ENCODE results near the gene SERPINB6.
"Not testable (repeated sequence)": the region's sequence is repeated elsewhere in the genome, so short reads cannot be mapped to it uniquely, and the experiment has no call there.

SERPINB6 gene

DNA sequence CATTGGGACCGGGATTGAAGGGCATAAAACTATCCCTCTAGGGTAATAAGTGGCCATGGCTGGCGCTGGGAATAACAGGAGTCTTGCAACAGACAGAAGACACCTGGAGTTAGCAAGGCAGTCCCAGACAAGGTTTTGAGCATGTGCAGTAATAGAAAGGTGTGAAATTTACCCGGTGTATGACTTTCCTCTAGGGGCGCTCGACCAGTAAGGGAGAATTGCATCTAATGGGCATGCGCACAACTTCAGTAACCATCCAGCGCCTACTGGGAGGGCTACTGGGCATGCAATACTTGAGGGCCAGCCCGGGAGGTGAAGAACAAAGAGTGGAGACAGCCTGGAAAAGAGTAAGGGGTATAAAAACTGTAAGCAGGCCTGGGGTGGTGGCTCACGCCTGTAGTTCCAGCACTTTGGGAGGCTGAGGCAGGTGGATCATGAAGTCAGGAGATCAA is 32.7 kb downstream of the SERPINB6 start:
- no peak for DNase-seq (ENCODE audit: low read depth)

DNA sequence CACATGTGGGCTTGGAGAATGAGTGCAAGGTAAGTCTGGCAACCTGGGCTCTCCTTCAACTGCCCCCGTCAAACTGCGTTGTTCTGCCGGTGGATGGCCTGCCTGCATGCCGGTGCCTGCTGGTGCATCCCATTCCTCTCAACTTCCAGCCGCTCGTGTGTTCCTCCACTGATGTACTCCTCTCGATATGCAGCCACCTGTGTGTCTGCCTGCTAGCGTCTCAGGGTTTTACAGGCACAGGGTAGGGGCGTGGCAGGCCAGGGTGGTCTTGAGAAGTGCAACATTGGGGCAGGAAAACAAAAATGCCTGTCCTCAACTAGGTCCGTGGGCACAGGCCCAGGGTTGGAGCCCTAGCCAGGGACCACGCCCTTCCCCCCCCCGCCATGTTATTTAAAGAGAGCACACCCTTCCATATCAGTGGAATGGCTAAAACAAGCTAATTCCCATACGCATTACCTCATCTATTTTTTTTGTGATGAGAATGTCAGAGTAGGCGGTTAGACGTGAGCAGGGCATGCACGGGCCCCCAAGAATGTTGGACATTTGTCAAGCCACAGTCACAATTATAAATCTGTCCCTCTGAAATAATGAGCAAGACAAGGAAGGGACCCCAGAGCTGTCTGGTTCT is 33.2 kb downstream of the SERPINB6 start:
- DNase-seq (ENCODE audit: low read depth): no peak

DNA sequence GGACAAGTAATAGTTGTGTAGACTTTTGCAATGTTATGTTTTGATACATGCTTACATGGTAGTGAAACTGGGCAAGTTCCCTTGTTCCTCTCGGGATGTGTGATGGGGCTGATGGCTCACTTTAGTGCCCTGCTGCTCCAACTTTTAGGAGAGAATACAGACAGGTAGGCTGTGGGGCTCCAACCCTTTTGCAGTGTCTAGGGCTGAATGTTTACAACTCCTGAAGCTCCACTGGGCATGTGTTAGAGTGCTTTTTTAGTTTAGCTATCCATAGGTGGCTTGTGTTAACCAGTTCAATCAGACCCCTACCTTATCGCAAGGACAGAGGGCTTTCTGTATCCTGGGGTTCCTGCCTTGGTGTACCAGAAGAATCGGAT is 33.8 kb downstream of the SERPINB6 start:
- DNase-seq (ENCODE audit: low read depth): no peak

DNA sequence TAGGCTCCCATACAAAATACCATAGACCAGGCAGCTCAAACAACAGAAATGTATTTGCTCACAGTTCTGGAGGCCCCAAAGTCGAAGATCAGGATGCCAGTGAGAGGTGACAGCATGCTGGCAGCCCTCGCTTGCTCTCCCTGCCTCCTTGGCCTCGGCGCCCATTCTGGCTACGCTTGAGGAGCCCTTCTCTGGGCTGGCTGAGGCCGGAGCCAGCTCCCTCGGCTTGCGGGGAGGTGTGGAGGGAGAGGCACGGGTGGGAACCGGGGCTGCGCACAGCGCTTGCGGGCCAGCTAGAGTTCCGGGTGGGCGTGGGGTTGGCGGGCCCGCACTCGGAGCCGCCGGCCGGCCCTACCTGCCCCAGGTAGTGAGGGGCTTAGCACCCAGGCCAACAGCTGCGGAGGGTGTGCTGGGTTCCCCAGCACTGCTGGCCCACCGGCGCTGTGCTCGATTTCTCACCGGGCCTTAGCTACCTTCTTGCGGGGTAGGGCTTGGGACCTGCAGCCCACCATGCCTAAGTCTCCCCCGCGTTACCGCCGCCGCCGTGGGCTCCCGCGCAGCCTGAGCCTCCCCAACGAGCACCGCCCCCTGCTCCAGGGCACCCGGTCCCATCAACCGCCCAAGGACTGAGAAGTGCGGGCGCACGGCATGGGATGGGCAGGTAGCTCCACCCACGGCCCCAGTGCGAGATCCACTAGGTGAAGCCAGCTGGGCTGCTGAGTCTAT is 35.6 kb downstream of the SERPINB6 start:
- no peak for DNase-seq (ENCODE audit: low read depth)

DNA sequence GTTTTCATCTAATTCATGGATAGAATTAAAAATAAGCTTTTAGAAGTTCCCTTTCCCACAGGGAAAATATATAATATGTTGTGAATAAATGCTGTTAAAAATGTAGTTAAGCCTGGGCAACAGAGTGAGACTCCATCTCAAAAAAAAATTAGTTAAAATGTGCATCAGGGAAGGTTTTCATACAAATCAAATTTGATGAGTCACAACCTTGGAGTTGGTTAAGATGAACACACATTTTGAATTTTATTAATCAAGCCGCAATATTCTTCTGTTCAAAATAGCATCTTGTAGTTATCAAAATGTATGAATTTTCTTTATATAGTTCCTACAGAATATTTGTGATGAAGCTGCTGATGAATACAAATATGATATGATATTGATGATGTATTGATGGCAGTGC is 37.3 kb downstream of the SERPINB6 start:
- no peak for DNase-seq (ENCODE audit: low read depth)

DNA sequence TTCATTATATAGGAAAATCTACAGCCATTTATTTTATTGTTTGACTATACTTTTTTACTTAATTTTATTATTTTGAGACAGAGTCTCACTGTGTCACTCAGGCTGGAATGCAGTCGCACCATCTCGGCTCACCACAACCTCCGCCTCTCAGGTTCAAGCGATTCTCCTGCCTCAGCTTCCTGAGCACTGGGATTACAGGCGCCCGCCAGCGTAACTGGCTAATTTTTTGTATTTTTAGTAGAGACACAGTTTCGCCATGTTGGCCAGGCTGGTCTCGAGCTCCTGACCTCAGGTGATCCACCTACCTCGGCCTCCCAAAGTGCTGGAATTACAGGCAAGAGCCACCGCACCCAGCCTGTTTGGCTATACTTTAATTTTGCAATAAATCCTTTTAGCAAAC is 38.5 kb downstream of the SERPINB6 start:
- not testable (repeated sequence) for DNase-seq (ENCODE audit: low read depth)

DNA sequence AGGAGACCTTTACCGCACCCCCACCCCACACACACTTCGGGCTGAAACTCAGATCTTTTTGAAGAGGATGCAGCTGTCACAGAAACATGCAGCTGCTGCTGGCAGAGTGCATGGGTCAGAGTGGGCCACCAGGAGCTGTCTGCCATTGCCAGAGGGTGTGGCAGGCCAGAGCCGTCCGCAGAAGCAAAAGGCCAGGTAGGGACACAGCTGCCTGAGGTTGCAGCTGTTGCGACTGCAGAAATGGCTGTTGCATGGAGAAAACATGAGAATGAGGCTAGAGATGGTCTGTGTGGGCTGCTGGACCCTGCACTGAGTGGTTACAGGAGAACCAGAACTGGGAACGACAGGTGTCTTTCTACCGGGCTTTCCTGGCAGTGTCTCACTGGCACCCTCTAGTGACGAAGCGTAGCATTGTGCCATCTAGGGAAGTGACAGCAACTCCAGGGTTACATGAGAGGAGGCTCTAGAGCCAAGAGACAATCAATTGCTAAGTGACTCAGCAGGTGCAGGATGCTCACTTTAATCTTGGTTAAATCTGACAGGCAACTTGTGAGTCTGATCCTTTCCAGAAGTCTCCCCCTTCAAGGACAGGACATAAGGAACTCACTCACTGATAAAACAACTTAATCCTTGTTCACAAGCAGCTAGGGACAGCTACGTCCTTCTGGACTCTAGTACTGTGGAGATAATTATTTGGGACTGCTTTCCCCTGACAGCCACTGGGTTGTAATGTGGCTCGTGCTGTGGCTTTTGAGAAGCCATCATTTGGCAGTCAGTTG is 39.2 kb downstream of the SERPINB6 start:
- DNase-seq (ENCODE audit: low read depth): peak; percentile 78

DNA sequence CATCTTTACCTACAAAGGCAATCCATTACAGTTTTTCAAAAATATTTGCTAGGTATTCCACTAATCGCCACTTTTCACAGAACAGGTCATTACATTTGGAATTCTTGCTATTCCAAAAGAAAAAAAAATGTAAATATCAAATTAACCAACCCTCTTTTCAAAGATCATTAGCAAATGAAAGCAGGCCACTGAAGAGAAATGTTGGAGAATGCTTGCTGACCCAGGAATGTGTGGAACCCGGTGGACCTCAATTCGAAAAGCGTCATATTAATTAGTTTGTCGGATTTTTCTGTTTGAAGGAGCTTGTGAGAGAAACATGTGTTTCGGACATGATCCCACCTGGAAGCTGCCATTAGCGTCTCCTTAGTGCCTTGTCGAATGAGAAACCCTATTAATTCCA is 40.3 kb downstream of the SERPINB6 start:
- DNase-seq (ENCODE audit: low read depth): no peak

DNA sequence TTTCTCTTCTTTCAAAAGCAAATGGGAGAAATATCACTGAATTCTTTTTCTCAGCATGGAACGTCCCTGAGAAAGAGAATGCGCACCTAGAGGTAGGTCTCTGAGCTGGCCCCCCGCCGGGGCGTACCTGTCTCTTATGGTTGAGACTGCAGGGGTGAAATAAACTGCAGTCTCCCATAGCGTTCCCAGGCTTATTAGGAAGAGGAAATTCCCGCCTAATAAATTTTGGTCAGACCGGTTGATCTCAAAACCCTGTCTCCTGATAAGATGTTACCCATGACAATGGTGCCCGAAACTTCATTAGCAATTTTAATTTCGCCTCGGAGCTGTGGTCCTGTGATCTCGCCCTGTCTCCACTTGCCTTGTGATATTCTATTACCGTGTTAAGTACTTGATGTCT is 43.4 kb downstream of the SERPINB6 start:
- DNase-seq (ENCODE audit: low read depth): not testable (repeated sequence)

DNA sequence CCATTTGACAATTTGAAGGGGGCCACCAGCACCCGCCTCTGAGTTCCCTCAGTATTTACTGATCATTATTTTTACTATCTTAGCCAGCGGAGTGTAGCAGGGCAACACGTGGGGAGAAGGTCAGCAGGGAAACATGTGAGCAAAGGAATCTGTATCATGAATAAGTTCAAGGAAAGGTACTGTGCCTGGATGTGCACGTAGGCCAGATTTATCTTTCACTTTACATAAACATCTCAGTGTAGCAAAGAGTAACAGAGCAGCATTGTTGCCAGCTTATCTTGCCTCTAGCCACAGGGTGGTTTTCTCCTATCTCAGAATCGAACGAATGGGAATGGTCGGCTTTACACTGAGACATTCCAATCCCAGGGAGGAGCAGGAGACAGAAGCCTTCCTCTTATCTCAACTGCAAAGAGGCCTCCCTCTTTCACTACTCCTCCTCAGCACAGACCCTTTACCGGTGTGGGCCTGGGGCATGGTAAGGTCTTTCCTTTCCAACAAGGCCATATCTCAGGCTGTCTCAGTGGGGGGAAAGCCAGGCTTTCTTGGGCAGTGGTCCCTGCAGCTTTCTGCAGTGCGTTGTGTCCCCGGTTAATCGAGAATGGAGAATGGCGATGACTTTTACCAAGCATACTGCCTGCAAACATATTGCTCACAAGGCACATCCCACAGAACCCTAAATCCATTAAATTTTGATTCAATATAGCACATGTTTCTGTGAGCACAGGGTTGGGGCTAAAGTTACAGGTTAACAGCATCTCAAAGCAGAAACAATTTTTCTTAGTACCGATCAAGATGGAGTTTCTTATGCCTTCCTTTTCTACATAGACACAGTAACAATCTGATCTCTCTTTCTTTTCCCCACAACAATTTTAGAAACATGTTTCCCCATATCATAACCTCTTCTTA is 45.3 kb downstream of the SERPINB6 start:
- DNase-seq (ENCODE audit: low read depth): not testable (repeated sequence)

DNA sequence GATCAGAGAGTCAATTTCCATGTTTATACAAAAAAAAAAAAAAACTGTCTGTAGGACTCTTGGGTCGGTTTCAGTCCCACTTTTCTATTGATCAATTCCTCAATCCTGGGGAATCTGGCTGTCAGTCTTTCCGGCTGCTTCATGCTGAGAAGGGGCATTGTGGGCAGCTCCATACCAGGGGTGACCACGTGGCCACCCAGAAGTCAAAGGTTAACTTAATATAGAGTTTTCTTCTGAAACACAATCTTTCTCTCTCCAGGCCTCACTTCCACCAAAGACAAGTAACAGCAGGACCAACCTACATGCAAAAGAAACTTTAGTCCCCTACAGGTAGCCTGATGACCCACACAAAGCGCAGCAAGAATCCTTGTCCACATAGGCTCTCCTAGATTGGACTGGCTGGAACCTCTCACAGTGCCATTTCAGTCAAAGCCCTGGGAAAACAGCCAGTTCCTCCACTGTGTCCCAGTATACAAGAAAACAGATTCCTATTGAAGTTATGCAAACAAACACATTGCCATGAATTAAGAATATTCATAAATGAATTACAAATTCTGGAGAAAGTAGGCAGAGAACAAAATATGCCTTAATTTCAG is 49.7 kb downstream of the SERPINB6 start:
- no peak for DNase-seq (ENCODE audit: low read depth)

DNA sequence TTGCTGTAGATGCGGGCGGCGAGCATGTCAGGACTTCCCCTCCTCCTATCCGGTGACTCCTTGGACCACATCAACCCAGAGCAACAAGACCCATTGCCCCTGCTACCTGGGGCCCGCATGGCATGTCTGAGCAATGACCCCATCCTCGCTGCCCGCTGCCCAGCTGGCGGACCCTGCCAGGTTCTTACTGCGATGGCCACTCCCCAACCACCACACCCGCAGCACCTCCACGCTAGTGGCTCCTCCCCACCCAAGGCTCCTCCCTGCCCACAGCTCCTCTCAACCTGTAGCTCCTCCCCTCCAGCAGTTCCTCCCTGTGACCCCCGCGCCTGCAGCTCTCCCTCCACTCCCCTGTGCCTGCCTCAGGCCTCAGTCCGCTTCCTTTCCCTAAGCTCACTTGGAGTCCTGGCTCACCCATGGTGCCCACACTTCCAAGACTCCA is 50.7 kb downstream of the SERPINB6 start:
- no peak for DNase-seq (ENCODE audit: low read depth)

DNA sequence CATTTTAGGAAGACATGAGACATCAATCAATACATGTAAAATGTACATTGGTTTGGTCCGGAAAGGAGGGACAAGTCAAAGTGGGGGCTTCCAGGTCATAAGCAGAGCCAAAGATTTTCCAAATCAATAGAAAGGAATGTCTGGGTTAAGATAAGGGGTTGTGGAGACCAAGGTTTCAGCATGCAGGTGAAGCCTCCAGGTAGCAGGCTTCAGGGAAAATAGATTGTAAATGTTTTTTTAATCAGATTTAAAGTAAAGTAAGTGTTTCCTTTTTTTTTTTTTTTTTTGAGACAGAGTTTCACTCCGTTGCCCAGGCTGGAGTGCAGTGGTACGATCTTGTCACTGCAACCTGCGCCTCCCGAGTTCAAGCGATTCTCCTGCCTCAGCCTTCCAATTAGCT is 51.5 kb downstream of the SERPINB6 start:
- no peak for DNase-seq (ENCODE audit: low read depth)

DNA sequence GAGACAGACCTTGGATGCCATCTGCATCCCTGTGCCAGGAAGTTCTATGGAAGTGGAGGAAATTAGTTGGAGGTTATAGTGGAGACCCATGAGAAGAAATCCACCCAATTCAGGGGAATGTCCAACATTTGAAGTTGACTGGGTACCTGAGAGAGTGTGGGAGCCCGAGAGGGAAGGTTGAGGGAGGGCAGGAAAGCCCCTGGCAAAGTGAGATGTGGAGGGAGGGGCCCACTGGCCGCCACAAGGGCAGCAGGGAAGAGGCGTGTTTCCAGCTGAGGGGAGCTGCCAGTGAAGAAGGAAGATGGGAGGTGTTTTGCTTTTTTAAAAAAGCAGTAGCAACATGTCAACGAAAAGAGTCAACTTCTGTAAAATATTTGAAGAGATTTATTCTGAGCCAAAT is 52.0 kb downstream of the SERPINB6 start:
- DNase-seq (ENCODE audit: low read depth): no peak

DNA sequence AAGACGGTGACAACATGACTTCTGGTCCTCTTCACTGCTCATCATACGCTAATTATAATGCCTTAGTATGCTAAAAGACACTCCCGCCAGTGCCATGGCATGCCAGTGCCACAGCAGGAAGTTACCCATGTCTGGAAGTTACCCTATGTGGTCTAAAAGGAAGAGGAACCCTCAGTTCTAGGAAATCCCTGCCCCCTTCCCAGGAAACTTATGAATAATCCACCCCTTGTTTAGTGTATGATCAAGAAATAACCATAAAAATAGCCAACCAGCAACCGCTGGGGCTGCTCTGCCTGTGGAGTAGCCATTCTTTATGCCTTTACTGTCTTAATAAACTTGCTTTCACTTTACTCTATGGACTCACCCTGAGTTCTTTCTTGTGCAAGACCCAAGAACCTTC is 52.4 kb downstream of the SERPINB6 start:
- no peak for DNase-seq (ENCODE audit: low read depth)

DNA sequence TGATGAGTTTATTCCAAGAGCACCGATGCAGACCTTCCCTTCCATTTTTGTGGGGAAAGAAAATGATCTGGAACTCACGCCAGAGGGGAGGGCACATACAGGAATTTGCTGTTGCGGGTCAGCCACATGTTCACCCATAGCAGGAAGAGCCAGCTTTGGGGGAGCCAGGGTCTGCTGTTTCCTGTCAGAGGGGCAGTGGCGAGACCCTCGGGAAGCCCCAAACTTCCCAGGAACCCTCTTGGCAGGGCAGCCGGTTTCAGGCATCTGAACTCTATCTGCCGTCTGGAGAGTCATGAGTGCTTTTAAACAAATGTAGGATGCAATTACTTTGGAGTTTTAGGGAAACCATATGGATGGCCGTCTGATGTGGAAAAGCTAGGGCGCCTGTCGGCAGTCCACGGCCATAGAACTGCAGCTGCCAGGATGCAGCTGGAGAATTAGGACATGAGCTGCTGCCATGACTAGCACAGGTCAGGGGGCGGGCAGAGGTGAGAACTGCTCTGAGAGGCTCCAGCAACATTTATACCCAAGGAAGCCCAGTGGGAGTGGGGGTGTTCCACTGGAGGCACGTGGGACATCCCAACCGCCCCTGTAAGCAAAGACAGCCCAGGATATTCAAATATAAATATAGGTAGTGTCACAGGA is 53.4 kb downstream of the SERPINB6 start:
- no peak for DNase-seq (ENCODE audit: low read depth)

DNA sequence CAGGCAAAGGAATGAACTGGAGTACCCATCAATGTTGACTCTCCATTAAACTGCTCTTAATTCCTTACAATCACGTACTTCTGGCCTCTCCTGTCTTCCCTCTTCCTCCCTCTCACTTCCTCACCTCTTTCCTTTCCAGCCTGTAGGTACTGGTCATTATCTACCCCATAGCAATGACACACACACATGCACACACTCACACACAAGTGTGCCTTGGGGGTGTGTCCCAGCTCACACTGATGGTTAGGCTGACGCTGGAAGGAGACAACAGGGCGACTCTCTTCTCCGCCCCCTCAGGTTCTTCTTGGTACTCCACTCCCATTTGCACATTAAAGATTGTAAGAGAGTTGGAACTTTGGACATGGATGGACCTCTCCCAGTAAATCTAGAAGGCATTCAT is 54.3 kb downstream of the SERPINB6 start:
- no peak for DNase-seq (ENCODE audit: low read depth)

DNA sequence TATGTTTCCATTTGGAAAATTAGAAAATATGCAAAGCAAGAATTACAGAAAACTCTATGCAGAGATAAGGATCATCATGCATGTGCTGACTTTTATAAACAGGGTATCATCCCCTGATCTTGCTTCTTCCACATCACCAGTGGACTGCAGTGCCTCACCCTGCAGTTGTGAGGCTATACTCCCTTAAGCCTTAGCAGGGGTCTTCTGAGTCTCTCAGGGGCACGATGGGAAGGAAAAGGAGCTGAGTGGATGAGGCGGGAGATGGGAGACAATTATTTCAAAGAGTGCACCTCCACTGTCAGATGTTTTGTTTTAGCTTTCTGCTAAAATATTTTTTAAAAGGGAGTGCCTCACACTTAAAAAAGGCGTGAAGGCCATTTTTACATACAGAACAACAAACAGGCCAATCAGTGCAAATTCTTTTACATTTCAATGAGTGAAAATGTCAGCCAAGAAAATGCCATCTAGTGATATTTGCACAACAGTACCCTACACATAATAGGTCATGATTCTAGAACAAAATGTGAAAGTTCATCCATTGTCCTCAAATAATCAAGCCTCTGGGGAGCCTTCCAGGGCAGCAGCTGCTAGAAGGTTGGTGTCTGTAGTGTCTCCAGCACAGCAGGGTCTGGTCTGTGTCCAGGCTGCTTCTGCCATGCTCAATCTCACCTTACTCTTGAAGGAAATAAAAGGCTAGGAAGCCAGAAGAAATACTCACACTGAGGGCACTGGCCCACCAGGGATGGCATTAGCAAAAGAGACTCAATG is 55.0 kb downstream of the SERPINB6 start:
- DNase-seq (ENCODE audit: low read depth): no peak

DNA sequence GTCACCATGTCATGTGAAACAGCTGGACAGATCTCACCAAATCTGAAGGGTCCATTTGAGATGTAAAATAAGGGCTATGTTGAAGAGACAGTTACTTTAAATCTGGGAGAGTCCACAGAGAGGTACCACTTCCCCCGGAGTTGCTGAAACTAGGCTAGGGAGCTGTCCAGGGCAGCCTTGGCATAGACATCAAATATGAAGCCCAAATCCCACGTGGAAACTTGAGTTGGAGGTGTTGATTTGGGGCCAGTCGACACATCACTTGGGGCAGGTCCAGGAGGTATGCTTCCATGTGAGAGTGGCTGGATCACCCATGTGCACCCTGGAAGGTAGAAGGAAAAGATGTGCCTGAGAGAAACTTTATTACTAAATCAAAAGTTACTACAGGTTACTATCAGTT is 56.2 kb downstream of the SERPINB6 start:
- DNase-seq (ENCODE audit: low read depth): no peak

DNA sequence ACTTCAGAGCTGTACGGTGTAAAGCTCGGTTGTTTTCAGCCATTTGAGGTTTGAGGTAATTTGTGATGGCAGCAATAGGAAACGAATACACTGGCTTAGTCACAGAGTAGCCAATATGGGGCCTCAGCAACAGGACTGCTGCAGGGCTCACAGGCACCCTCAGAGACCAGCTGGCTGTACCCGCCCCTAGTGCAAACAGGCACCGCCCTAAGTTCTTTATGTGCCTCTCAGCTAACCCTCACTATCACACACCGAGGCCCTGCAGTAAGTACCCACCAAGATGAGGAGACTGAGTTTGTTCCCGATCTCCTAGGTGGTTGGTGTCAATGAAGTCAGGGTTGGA is 57.1 kb downstream of the SERPINB6 start:
- DNase-seq (ENCODE audit: low read depth): no peak

Measured in activated T-cell treated with anti-CD3 and anti-CD28 coated beads for 48 hours (primary cell).